SHP77 (cell line): ENCODE results near the gene TICAM2.
"Not testable (repeated sequence)": the region's sequence is repeated elsewhere in the genome, so short reads cannot be mapped to it uniquely, and the experiment has no call there.

ENCODE experiments used
- DNase-seq, 2 experiments: peaks; one replicate each; lab custom pipeline; 2025; lab: John Stamatoyannopoulos, UW

TICAM2 gene

DNA sequence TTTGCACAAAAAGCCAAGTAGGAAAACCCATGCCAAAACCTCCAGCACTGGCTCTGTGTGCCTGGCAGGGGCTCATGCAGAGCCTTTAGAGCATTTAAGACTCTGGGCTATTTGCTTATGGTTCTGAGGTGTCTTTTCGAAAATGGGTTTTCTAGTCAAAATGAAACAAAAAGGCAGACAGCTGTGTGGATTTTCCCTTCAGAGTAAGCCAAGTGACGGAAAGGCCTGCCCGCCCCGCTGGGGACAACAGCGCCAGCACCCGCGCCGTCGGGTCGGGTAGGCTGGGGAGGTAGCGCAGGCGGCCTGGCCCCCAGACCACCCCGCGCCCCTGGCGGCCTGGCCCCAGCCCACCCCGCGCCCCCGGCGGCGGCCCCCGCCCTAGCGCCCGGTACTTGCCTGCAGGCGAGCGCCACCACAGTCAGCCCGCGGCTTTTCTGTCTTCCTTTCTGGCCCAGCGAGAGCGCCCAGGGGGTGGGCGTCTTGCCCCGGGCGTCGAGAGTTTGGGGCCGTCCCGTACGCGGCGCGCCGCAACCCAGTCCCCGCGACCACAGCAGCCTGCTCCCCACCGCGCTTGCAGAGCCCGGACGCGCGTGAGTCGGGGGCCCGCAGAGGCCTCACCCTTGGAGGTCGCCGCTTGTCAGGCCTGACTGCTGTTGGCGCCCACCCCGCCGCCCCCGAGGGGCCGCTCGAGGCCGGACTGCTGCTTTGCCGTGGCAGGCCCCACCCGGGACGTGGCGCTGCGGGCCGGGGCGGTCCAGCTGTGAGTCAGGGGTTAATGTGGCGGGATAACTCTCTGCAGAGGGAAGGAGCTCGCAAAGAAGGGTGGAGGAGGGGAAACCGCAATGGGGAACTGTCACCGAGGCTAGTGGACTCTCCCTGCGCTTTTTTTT, at the start of gene TICAM2:
TICAM2 (minus strand) TSS at position 779 of the 890 bp plus-strand sequence. CDS start 21,223 bp downstream, outside the sequence.
- no peak for DNase-seq

DNA sequence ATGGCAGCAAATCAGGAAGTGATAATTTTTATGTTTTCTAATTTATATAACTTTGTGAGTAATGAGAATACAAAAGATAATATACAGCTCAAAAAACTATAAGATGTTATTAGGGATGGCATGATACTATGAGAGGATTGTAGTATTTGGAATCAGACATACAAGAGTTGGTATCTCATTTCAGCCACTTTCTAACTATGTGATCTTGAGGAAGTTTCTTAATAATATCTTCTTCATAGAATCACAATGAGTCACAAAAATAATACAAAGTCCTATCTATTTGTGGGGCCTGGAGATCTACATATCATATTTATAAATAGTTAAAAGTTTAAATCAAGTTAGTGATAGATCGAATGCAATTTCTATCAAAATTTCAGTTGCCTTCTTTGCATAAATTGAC, 47.3 kb upstream of the TICAM2 start:
- no peak for DNase-seq

- DNase-seq, result no peak
Observed at GRCh38 chr5:115648056-115648455, 45.8 kb upstream of the TICAM2 start.

DNA sequence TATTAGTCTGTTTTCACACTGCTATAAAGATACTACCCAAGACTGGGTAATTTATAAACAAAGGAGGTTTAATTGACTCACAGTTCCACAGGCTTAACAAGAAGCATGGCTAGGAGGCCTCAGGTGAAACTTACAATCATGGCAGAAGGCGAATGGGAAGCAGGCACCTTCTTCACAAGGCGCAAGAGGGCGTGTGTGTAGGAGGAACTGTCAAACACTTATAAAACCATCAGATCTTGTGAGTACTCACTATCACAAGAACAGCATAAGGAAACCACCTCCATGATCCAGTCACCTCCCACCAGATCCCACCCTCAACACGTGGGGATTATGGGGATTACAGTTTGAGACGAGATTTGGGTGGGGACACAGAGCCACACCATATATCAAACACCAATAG, 43.1 kb upstream of the TICAM2 start:
- DNase-seq, result not testable (repeated sequence)

GRCh38 chr5:115644046-115644445, 41.8 kb upstream of the TICAM2 start:
- no peak for DNase-seq

- no peak for DNase-seq
Observed at GRCh38 chr5:115641948-115642347, 39.7 kb upstream of the TICAM2 start.

DNA sequence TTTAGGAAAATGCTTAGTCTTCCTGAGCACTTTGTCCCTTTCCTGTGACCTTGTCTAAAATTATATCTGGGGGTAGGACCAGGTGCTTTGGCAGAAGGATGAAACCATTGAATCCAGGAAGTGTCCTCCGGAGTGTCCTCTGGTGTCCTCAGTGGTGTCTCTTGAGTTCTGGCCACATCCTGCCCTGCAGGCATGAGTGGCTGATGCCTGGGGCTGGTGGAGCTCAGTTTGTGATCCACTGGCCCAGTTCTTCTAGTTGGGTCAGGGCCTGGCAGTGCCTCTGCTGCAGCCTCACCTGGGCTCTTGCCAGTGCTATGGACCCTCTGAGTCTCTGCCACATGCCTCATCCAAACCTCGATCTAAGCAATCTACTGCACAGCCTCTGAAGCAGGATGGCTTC, 38.0 kb upstream of the TICAM2 start:
- no peak for DNase-seq

- no peak for DNase-seq
Observed at GRCh38 chr5:115639377-115639776, 37.1 kb upstream of the TICAM2 start.

DNA sequence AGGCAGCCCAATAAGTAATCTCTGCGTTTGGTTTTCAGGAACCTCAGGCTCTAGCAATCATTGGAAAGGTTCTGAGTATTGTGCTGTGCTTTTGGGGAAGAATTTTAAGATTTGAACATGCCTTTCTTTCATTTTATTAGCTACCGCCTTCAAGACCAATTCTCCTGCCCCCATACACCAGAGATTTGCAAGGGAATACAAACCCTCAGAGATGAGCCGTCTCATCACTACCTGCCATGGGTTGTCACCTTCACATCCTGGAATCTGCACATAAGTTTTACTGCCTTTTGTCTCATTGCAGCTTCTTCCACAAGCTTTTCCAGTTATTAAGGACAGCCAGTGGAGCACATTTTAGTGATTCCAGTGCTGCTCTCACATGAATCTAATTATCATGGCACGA, 35.2 kb upstream of the TICAM2 start:
- DNase-seq, result no peak

DNA sequence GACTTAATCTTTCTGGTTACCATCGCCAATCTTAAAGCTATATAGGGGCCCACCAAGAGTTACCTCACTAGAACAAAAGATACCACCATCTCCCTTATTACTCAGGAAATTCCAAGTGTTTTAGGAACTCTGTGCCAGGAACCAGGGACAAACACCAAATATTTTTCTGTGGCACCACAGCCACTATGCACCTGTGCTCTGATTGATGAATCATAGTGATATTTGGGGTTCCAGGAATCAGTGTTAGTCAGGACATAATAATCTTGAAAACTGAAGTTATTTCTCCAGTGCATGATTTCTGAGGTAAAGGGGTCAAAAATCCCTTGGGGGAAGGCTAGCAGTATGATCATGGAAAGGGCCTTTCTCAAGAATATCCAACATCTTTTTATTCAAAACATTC, 33.7 kb upstream of the TICAM2 start:
- DNase-seq, result no peak

GRCh38 chr5:115634343-115635132, 32.3 kb upstream of the TICAM2 start:
- peak; percentile 77 to 78 for DNase-seq

GRCh38 chr5:115629903-115630302, 27.6 kb upstream of the TICAM2 start:
- no peak for DNase-seq

GRCh38 chr5:115627295-115627865, 25.1 kb upstream of the TICAM2 start:
- DNase-seq, result no peak

- peak in 1 of 2 experiments; percentile 31 for DNase-seq
Observed at GRCh38 chr5:115626445-115626823, 24.2 kb upstream of the TICAM2 start.

- DNase-seq, result peak; percentile 92 to 96
Observed at GRCh38 chr5:115625579-115626444, 23.5 kb upstream of the TICAM2 start, which contains the start of gene TMED7. TMED7 (minus strand) TSS chr5:115626036; CDS start chr5:115625792, 244 bp downstream.

GRCh38 chr5:115624994-115625393, 22.7 kb upstream of the TICAM2 start:
- no peak for DNase-seq

GRCh38 chr5:115623658-115624057, 21.4 kb upstream of the TICAM2 start:
- DNase-seq, result no peak

- DNase-seq, result no peak
Observed at GRCh38 chr5:115621365-115621900, 19.2 kb upstream of the TICAM2 start.

DNA sequence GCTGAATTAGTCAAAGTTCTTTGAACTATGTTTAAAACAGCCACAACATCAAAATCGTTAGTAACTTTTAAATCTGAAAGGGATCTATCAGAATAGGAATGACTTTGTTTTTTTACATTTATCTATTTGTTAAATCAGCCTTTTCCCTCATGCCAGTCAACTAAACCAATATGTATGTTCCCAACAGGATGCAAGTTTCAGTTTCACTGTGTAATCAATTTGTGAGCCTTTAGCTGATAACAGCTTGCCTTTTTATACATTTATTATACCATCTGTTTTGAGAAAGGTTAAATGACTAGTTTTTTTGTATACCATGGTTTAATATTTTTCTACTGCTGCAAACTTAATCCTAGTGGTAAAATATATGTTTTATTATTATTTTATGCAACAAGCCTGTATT, 14.6 kb upstream of the TICAM2 start:
- no peak for DNase-seq

DNA sequence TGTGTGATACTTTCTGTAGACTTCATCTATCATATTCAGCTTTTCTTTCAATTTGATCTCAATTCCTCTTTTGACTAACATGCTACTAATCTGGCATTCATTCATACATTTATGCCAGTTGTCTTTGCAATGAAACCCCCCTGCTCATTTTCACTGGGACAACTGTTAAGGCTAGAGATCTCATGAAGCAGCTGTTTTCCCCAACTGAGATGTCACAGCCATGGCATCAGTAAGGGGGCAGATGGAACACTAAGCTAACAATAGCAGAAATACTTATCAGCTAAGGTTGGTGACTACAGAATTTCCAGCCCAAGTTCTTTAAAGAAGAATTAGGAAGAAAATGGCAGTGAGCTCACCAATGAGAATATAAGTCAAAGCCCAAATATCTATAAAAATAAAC, 14.2 kb upstream of the TICAM2 start:
- DNase-seq, result no peak

DNA sequence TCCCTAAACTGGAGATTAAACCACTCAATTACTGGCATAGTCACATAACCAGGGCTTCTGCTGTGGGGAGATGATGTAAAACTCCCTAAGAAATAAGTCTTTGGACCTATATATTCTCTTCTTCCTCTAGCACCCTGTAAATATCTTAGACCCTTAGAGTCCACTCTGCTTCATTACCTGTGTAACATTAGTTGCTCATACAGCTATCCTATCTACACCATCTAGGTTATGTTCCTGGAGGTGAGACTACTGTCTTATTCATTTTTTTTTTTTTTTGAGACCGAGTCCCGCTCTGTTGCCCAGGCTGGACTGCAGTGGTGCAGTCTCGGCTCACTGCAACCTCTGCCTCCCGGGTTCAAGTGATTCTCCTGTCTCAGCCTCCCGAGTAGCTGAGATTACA, 9.6 kb upstream of the TICAM2 start:
- no peak for DNase-seq
